Measurements from ENCODE around the gene C20orf173. TPM values are rescaled to one million over a fixed set of nuclear protein-coding genes. Genes with fewer than 3 reads are reported as not detected.
"Not testable (repeated sequence)": the region's sequence is repeated elsewhere in the genome, so short reads cannot be mapped to it uniquely, and the experiment has no call there.

C20orf173 gene
- total RNA-seq, 2 donors from 2014 or later: not detected

DNA sequence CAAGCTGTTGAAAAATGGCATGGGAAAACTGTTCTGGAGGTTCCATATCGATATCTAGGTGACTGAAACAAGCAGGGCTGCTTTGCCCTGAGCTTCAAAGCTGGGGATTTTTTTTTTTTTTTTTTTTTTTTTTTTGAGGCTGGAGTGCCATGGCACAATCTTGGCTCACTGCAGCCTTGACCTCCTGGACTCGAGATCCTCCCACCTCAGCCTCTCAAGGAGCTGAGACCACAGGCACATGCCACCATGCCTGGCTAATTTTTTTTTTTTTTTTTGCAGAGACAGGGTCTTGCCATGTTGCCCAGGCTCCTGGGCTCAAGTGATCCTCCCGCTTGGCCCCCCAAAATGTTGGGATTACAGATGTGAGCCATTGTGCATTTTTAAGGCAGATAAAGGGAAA, 23.5 kb upstream of the C20orf173 start:
- TF ChIP-seq, protein P1, sequence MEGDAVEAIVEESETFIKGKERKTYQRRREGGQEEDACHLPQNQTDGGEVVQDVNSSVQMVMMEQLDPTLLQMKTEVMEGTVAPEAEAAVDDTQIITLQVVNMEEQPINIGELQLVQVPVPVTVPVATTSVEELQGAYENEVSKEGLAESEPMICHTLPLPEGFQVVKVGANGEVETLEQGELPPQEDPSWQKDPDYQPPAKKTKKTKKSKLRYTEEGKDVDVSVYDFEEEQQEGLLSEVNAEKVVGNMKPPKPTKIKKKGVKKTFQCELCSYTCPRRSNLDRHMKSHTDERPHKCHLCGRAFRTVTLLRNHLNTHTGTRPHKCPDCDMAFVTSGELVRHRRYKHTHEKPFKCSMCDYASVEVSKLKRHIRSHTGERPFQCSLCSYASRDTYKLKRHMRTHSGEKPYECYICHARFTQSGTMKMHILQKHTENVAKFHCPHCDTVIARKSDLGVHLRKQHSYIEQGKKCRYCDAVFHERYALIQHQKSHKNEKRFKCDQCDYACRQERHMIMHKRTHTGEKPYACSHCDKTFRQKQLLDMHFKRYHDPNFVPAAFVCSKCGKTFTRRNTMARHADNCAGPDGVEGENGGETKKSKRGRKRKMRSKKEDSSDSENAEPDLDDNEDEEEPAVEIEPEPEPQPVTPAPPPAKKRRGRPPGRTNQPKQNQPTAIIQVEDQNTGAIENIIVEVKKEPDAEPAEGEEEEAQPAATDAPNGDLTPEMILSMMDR (IDR thresholded peaks at IDR 0.05): no peak
- H3K4me1 ChIP-seq (ENCODE audit: control insufficient read depth in 1 of 2, low read depth in 2 of 2): no peaks in the 10 kb centered on the region
- H3K9me3 ChIP-seq: no peaks in the 10 kb centered on the region
- H3K27me3 ChIP-seq (replicated peaks; ENCODE audit: insufficient read depth): no peaks in the 10 kb centered on the region
- ATAC-seq (ENCODE audit: insufficient number of reproducible peaks, low FRiP score, low read depth): no peak
- no peak overlapping the region for H3K27ac ChIP-seq
- no peak overlapping the region for H3K4me3 ChIP-seq
- H3K36me3 ChIP-seq: peaks cover 49% of the 10 kb centered on the region
- DNase-seq (ENCODE audit: low spot score): no peak

DNA sequence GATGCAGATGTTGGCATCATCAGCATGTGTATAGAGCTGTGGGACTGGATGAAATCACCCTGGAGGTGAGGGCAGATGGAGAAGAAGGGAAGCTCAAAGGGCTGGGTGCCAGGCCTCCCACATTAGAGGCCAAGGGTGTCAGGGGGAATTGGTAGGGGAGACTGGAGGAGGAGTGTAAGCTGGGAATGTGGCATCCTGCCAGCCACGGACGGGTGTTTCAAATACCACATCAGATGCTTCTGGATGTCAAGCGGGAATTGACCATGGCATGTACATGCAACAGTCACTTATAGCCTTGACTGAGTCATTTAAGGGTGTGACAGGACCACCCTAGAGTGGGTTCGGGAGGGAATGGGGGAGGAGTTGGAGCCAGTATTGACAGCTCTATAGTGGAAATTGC, 22.1 kb upstream of the C20orf173 start:
- no peak for DNase-seq (ENCODE audit: low spot score)
- peaks cover 36% of the 10 kb centered on the region for H3K36me3 ChIP-seq
- TF ChIP-seq, protein P1 (IDR thresholded peaks at IDR 0.05): no peak

DNA sequence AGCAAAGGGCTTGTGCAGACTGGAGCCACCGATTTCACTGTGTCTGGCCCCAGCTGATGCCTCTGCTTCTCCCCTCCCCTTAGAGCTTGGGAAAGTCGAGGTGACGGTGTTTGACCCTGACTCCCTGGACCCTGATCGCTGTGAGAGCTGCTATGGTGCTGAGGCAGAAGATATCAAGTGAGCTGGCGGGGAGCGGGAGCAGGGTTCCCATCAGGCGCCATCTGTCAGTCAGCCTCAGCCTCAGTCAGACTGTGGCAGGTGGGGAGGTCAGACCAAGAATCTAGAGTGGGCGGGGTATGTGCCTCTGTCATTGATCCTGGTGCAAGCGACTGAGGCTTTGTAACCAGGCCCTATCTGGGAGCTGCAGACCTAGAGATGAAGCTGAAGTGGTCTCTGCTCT, 17.9 kb upstream of the C20orf173 start:
- no peak for DNase-seq (ENCODE audit: low spot score)
- Histone ChIP-seq H3K27ac (no peak overlapping the region), H3K27me3 (replicated peaks; ENCODE audit: insufficient read depth) (no peaks in the 10 kb centered on the region), H3K4me3 (no peak overlapping the region), H3K36me3 (peaks cover 30% of the 10 kb centered on the region), H3K4me1 (ENCODE audit: control insufficient read depth in 1 of 2, low read depth in 2 of 2) (peaks cover 3 to 8% of the 10 kb centered on the region in 2 donors), H3K9me3 (no peaks in the 10 kb centered on the region)
- ATAC-seq (ENCODE audit: insufficient number of reproducible peaks, low FRiP score, low read depth): no peak
- TF ChIP-seq, protein P1 (IDR thresholded peaks at IDR 0.05): no peak

More for the DNA sequence above, 22.1 kb upstream of the C20orf173 start:
- Histone ChIP-seq H3K27me3 (replicated peaks; ENCODE audit: insufficient read depth) (no peaks in the 10 kb centered on the region), H3K4me3 (no peak overlapping the region), H3K4me1 (ENCODE audit: control insufficient read depth in 1 of 2, low read depth in 2 of 2) (no peaks in the 10 kb centered on the region), H3K27ac (no peak overlapping the region), H3K9me3 (no peaks in the 10 kb centered on the region)
- no peak for ATAC-seq (ENCODE audit: insufficient number of reproducible peaks, low FRiP score, low read depth)

DNA sequence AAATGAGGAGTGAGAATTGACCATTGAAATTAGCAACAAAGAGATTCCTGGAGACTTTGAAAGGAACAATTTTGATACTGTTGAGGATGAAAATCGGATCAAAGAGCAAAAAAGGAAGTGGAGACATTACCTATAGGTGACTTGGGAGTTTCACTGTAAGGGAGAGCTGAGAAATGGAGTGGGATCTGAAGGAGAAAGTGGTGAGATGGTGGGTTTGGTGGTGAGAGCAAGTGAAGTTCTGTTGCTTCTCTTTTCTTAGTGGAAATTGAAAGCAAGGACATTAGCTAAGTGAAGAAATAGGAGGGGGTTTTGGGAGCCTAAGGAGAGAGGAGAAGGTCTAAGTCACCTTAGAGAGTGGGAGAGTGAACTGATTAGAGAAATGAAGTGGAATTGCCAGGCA, 16.7 kb upstream of the C20orf173 start:
- no peaks in the 10 kb centered on the region for H3K9me3 ChIP-seq
- DNase-seq (ENCODE audit: low spot score) (no peak), ATAC-seq (ENCODE audit: insufficient number of reproducible peaks, low FRiP score, low read depth) (no peak)
- no peaks in the 10 kb centered on the region for H3K27me3 ChIP-seq (replicated peaks; ENCODE audit: insufficient read depth)
- peaks cover 19% of the 10 kb centered on the region for H3K36me3 ChIP-seq
- H3K4me1 ChIP-seq (ENCODE audit: control insufficient read depth in 1 of 2, low read depth in 2 of 2): peaks cover 6 to 10% of the 10 kb centered on the region in 2 donors
- H3K27ac ChIP-seq: no peak overlapping the region
- no peak overlapping the region for H3K4me3 ChIP-seq
- TF ChIP-seq, protein P1 (IDR thresholded peaks at IDR 0.05): no peak

DNA sequence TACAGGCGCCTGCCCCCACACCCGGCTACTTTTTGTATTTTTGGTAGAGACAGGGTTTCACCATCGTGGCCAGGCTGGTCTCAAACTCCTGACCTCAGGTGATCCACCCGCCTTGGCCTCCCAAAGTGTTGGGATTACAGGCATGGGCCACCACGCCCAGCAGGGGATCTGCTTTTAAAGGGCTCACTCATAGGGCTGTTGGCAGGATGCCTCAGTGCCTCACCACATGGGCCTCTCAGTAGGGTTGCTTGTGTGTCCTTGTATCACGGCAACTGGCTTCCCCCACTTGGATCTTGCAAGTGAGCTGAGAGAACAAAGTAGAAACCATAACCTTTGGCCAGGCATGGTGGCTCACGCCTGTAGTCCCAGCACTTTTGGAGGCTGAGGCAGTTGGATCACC, 15.5 kb upstream of the C20orf173 start:
- not testable (repeated sequence) for H3K27ac ChIP-seq; DNase-seq (ENCODE audit: low spot score); H3K9me3 ChIP-seq; ATAC-seq (ENCODE audit: insufficient number of reproducible peaks, low FRiP score, low read depth); H3K27me3 ChIP-seq (replicated peaks; ENCODE audit: insufficient read depth); H3K4me3 ChIP-seq
- peaks cover 13% of the 10 kb centered on the region for H3K36me3 ChIP-seq
- peaks cover 6 to 10% of the 10 kb centered on the region in 2 donors for H3K4me1 ChIP-seq (ENCODE audit: control insufficient read depth in 1 of 2, low read depth in 2 of 2)

DNA sequence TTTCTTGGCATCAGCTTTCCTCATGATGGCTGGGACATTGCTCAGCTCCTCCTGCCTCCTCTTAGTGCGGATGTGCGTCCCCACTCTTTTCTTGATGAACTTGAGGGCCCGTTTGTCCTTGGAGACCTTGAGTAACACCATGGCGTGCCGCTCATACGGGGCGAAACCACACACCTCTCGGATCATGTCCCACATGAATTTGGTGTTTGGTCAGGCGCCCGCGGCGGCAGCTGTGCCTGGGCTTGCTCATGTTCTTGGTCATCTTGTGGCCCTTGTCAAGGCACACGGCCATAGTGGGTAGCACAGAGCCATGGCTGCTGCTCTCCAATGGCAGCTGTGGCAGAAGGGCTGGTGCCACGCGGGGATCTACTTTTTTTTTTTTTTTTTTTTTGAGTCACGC, 15.0 kb upstream of the C20orf173 start:
- ATAC-seq (ENCODE audit: insufficient number of reproducible peaks, low FRiP score, low read depth) (no peak), DNase-seq (ENCODE audit: low spot score) (no peak)
- Histone ChIP-seq H3K27me3 (replicated peaks; ENCODE audit: insufficient read depth) (no peaks in the 10 kb centered on the region), H3K4me3 (no peak overlapping the region), H3K27ac (no peak overlapping the region), H3K4me1 (ENCODE audit: control insufficient read depth in 1 of 2, low read depth in 2 of 2) (peaks cover 6 to 10% of the 10 kb centered on the region in 2 donors), H3K36me3 (peaks cover 13% of the 10 kb centered on the region), H3K9me3 (no peaks in the 10 kb centered on the region)
- TF ChIP-seq, protein P1 (IDR thresholded peaks at IDR 0.05): no peak
